Type B pancreatic cell (in vitro differentiated cells): ENCODE results near the gene CCDC89. TPM values are rescaled to one million over a fixed set of nuclear protein-coding genes. Genes with fewer than 3 reads are reported as not detected.

Experiments
- DNase-seq: peaks from one replicate; pipeline ENCODE4 v3.0.0; 2021; ENCODE audit warnings: mixed read lengths; ENCODE audit not compliant: unreplicated experiment; ENCODE audit errors: extremely low spot score
- H3K27ac Mint-ChIP-seq: 2 replicates; pipeline ENCODE4 v1.8.0; 2021; ENCODE audit warnings: mild to moderate bottlenecking, mixed read lengths
- H3K27me3 Mint-ChIP-seq: 2 replicates; pipeline ENCODE4 v1.8.0; 2021; ENCODE audit warnings: mixed read lengths
- H3K36me3 Mint-ChIP-seq: 2 replicates; pipeline ENCODE4 v1.8.0; 2021; ENCODE audit warnings: mixed read lengths
- H3K4me1 Mint-ChIP-seq: one replicate; pipeline ENCODE4 v1.8.0; 2021; ENCODE audit warnings: mixed read lengths; ENCODE audit not compliant: unreplicated experiment
- H3K4me3 Mint-ChIP-seq: 2 replicates; pipeline ENCODE4 v1.8.0; 2021; ENCODE audit warnings: mild to moderate bottlenecking, mixed read lengths
- H3K9me3 Mint-ChIP-seq: 2 replicates; pipeline ENCODE4 v1.8.0; 2021; ENCODE audit warnings: mixed read lengths
- long read RNA-seq: library from polyadenylated mRNA; unstranded; transcript quantifications from one replicate; pipeline ENCODE4 v2.0.0, GENCODE V29; 2020
- total RNA-seq: library from RNA; stranded (reverse); gene quantifications from 2 replicates; pipeline ENCODE4 v1.2.1, GENCODE V29; 2021; ENCODE audit warnings: low replicate concordance
- TF ChIP-seq, protein P1 (sequence below): fragments of 200-600 bp; sonication (generic); conservative IDR thresholded peaks from 2 replicates; pipeline ENCODE4 v1.5.0; 2021; ENCODE audit warnings: antibody characterized with exemption, mild to moderate bottlenecking

Gene CCDC89
- total RNA-seq = 0.19 and 0.77 TPM in 2 replicates
- long read RNA-seq, partial matches to known transcripts = 0 of 1 reads
- long read RNA-seq, other reads (novel, unspliced or antisense) = 0 of 1 reads

- H3K9me3 Mint-ChIP-seq = no peaks in the 10 kb centered on the region
- peaks cover 6% of the 10 kb centered on the region for H3K4me1 Mint-ChIP-seq
- H3K36me3 Mint-ChIP-seq = no peaks in the 10 kb centered on the region
- H3K4me3 Mint-ChIP-seq = peak within 1 kb of the TSS; percentile 31
- no peaks in the 10 kb centered on the region for H3K27me3 Mint-ChIP-seq
- TF ChIP-seq, protein P1, sequence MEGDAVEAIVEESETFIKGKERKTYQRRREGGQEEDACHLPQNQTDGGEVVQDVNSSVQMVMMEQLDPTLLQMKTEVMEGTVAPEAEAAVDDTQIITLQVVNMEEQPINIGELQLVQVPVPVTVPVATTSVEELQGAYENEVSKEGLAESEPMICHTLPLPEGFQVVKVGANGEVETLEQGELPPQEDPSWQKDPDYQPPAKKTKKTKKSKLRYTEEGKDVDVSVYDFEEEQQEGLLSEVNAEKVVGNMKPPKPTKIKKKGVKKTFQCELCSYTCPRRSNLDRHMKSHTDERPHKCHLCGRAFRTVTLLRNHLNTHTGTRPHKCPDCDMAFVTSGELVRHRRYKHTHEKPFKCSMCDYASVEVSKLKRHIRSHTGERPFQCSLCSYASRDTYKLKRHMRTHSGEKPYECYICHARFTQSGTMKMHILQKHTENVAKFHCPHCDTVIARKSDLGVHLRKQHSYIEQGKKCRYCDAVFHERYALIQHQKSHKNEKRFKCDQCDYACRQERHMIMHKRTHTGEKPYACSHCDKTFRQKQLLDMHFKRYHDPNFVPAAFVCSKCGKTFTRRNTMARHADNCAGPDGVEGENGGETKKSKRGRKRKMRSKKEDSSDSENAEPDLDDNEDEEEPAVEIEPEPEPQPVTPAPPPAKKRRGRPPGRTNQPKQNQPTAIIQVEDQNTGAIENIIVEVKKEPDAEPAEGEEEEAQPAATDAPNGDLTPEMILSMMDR = no peak
- peak within 1 kb of the TSS; percentile 15 for H3K27ac Mint-ChIP-seq
- no peak for DNase-seq
These were observed at the start of gene CCDC89 for GRCh38 chr11:85685820-85686459. TSS of gene CCDC89 (minus strand) at chr11:85686195. CDS start at chr11:85686130, 65 bp downstream.

- Mint-ChIP-seq H3K36me3 (peaks cover 3% of the 10 kb centered on the region), H3K27ac (no peak overlapping the region), H3K4me1 (peaks cover 6% of the 10 kb centered on the region), H3K9me3 (peaks cover 3% of the 10 kb centered on the region), H3K4me3 (no peak overlapping the region), H3K27me3 (no peaks in the 10 kb centered on the region)
- TF ChIP-seq, protein P1 = no peak
- DNase-seq = no peak
These were observed 47.0 kb upstream of the CCDC89 start for GRCh38 chr11:85732965-85733364.

GRCh38 chr11:85726381-85726780 lies 40.4 kb upstream of the CCDC89 start:
- Mint-ChIP-seq H3K9me3 (peaks cover 10% of the 10 kb centered on the region), H3K27me3 (no peaks in the 10 kb centered on the region), H3K36me3 (peaks cover 9% of the 10 kb centered on the region), H3K27ac (no peak overlapping the region), H3K4me1 (peaks cover 8% of the 10 kb centered on the region), H3K4me3 (no peak overlapping the region)
- TF ChIP-seq, protein P1 = no peak
- no peak for DNase-seq

DNA sequence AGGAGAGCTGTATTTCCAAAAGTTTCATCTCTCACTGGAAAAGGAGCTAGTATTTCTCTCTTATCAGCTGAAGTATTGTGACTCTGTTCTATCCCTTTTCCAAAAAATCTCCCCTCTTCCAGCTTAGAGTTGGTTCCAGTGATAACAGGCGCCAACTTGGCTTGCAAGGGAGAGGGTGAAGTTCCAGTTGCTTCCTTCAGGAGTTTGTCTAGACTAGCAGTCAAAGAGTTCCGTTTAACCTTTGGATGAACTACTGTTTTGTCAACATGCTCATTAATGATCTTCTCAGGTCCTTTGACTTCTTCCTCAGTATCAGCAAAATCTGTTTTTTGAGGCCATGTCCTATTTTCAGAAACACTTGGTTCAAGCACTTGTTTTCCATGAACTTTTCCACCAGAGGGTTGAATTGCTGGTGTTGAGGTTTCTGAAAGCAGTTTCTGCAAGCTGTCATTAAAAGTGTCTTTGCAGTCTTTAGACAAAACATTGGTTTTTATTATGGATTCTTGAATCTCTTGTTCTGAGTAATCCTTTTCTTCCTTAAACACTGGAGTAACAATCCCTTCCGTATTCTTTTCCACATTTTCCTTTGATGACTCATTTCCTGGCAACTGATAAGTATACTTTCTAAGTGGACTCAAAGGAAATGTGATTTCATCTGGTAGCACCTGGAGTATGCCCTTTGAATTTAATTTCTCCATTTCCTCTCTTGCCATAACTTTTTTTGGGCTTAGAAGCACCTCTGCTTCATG lies 39.7 kb upstream of the CCDC89 start:
- Mint-ChIP-seq H3K9me3 (peaks cover 10% of the 10 kb centered on the region), H3K27ac (no peak overlapping the region), H3K4me1 (peaks cover 8% of the 10 kb centered on the region), H3K27me3 (no peaks in the 10 kb centered on the region), H3K36me3 (peaks cover 9% of the 10 kb centered on the region), H3K4me3 (no peak overlapping the region)
- no peak for DNase-seq
- TF ChIP-seq, protein P1 = peak; percentile 36

DNA sequence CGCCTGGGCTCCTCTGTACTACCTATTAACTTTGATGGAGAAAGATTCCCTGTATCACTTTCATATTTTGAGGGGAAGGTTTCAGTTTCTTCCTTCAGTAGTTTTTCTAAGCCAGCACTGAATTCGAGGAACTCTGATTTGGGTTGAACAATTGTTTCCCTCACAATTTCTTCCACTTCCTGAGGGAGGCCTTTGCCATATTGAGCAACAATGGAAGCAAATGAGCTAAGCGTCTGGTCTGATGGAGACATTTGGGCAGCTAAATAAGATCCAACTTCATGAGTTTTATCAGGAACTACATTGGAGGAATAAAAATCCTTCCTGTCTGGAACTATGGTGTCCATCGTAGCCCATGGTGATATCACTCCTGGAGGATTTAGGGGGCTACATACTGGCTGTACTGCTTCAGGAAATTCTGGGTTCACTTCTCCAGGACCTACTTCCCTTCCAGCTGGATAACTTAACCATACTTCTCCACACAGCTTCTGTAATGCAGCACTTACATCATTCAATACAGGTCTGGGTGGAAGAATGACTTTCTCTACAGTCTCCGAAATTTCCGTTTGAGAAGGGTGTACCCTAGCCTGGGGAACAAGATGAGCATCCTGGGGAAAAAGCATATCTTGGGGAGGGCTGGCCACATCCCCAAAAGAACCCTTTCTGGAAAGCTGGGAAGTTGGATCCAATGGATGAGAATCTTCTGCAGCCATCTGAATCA lies 38.9 kb upstream of the CCDC89 start:
- Mint-ChIP-seq H3K4me3 (no peak overlapping the region), H3K36me3 (peaks cover 9% of the 10 kb centered on the region), H3K9me3 (peaks cover 8% of the 10 kb centered on the region), H3K27me3 (no peaks in the 10 kb centered on the region), H3K27ac (no peak overlapping the region), H3K4me1 (peaks cover 8% of the 10 kb centered on the region)
- DNase-seq = no peak
- TF ChIP-seq, protein P1 = no peak
